Measurements from ENCODE around the gene CCDC9B.

Gene CCDC9B

GRCh38 chr15:40365016-40365415 lies 24.3 kb upstream of the CCDC9B start:
- no peak for DNase-seq

- no peak for DNase-seq
Observed at GRCh38 chr15:40364251-40364650, 23.5 kb upstream of the CCDC9B start.

- no peak for DNase-seq
Observed at GRCh38 chr15:40363611-40364010, 22.9 kb upstream of the CCDC9B start.

GRCh38 chr15:40361640-40362039 lies 20.9 kb upstream of the CCDC9B start:
- no peak for DNase-seq

- no peak for DNase-seq
Observed at GRCh38 chr15:40360015-40360414, 19.3 kb upstream of the CCDC9B start.

GRCh38 chr15:40358471-40359353 lies 18.0 kb upstream of the CCDC9B start:
- no peak for DNase-seq

- DNase-seq: no peak
Observed at GRCh38 chr15:40357723-40358470, 17.2 kb upstream of the CCDC9B start, which contains the start of gene DISP2. TSS of gene DISP2 (plus strand) at chr15:40358219. CDS start at chr15:40358322, 103 bp downstream.

- DNase-seq: no peak
Observed at GRCh38 chr15:40357246-40357645, 16.5 kb upstream of the CCDC9B start.

- DNase-seq: no peak
Observed at GRCh38 chr15:40355976-40356585, 15.3 kb upstream of the CCDC9B start.

- no peak for DNase-seq
Observed at GRCh38 chr15:40354408-40355171, 13.9 kb upstream of the CCDC9B start.

- no peak for DNase-seq
Observed at GRCh38 chr15:40353697-40354096, 13.0 kb upstream of the CCDC9B start.

- no peak for DNase-seq
Observed at GRCh38 chr15:40352281-40352901, 11.7 kb upstream of the CCDC9B start.

GRCh38 chr15:40349163-40349562 lies 8.4 kb upstream of the CCDC9B start:
- DNase-seq: no peak

GRCh38 chr15:40348474-40348870 lies 7.7 kb upstream of the CCDC9B start:
- DNase-seq: no peak

GRCh38 chr15:40347559-40348473 lies 7.1 kb upstream of the CCDC9B start:
- DNase-seq: no peak

- no peak for DNase-seq
Observed at GRCh38 chr15:40346579-40347558, 6.1 kb upstream of the CCDC9B start.

GRCh38 chr15:40345867-40346578 lies 5.3 kb upstream of the CCDC9B start:
- DNase-seq: no peak

- no peak for DNase-seq
Observed at GRCh38 chr15:40345225-40345866, 4.6 kb upstream of the CCDC9B start.

GRCh38 chr15:40344631-40345120 lies 3.9 kb upstream of the CCDC9B start:
- no peak for DNase-seq
